Ectodermal cell (in vitro differentiated cells): ENCODE data around the gene COQ10A.

ENCODE experiments used
- H3K27ac ChIP-seq: 2 replicates; pipeline ENCODE4 v1.7.0; 2013; ENCODE audit warnings: mild to moderate bottlenecking, low read depth, low read length; ENCODE audit not compliant: insufficient read depth, poor library complexity, severe bottlenecking
- H3K27me3 ChIP-seq: 2 replicates; pipeline ENCODE4 v1.7.0; 2013; ENCODE audit warnings: mild to moderate bottlenecking, low read length; ENCODE audit not compliant: insufficient read depth, control insufficient read depth, poor library complexity, severe bottlenecking
- H3K36me3 ChIP-seq: one replicate; pipeline ENCODE4 v1.7.0; 2013; ENCODE audit warnings: low read length; ENCODE audit not compliant: control insufficient read depth, insufficient read depth
- H3K4me1 ChIP-seq: one replicate; pipeline ENCODE4 v1.7.0; 2013; ENCODE audit warnings: low read length; ENCODE audit not compliant: control insufficient read depth, insufficient read depth
- H3K4me3 ChIP-seq: 2 replicates; pipeline ENCODE4 v1.7.0; 2013; ENCODE audit warnings: low read depth, low read length, control low read depth; ENCODE audit not compliant: insufficient read depth
- H3K9me3 ChIP-seq: 2 replicates; pipeline ENCODE4 v1.7.0; 2013; ENCODE audit warnings: mild to moderate bottlenecking, low read length, moderate library complexity; ENCODE audit not compliant: control insufficient read depth
- WGBS, 2 experiments: methylation state at CpG; one replicate each; pipeline ENCODE4 v1.1.7; 2013; ENCODE audit warnings: missing lambda C conversion rate in 2 of 2; 5-methylcytosine and 5-hydroxymethylcytosine counted together

The COQ10A gene

DNA sequence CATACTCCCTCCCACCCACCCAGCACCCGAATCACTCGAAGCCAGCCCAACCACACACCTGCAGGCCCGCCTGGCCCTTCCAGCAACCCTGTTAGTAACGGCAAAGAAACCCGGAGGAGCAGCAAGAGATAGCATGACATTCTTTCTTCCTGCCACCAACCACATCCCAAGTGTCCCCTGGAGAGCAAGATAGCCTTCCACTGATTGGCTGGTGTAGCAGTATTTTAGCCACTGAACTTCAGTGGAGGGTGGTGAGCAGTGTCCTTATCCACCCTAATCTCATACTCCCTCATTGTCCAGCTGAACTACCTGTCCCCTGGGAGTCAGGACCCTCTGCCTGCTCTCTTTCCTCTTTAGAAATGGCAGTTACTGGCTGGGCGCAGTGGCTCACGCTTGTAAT lies 37.7 kb upstream of the COQ10A start:
- no peak overlapping the region for H3K27ac ChIP-seq
- H3K27me3 ChIP-seq, result no peaks in the 10 kb centered on the region
- WGBS, 2 experiments, result 94 to 96% methylated on average over 7 of the region's 7 CpGs
- H3K4me3 ChIP-seq, result no peak overlapping the region
- no peaks in the 10 kb centered on the region for H3K36me3 ChIP-seq
- H3K4me1 ChIP-seq, result no peaks in the 10 kb centered on the region
- no peaks in the 10 kb centered on the region for H3K9me3 ChIP-seq

DNA sequence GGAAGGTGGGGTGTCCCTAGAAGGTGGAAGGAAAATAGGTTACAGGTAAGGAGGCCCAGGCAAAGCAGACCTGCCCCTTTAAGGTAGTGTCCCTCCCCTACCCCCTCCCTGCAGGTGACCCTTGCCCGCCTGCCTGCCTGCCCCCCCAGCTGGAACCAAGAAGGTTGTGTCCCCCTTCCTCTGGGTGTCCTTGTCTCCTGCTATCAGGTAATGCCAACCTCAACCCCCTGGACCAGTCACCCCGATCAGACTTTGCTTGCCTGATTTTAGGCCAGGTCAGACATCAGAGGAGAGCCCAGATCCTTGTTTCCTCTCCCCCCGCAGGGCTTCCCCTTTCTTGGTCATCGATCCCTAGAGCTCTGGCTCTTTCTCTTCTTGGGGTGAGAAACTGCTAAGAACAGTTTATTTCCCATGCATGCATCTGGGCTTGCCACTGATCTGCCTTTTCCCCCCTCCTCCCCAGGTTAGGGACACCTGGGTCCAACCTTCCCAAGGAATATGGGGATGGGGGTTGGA lies 36.8 kb upstream of the COQ10A start, which contains the start of gene SLC39A5:
Gene SLC39A5, plus strand, starts transcription at position 136 of the 516 bp plus-strand sequence. CDS start 1,224 bp downstream, outside the sequence.
- H3K9me3 ChIP-seq, result no peaks in the 10 kb centered on the region
- no peaks in the 10 kb centered on the region for H3K4me1 ChIP-seq
- H3K4me3 ChIP-seq, result no peak within 1 kb of the TSS
- no peak within 1 kb of the TSS for H3K27ac ChIP-seq
- no peaks in the 10 kb centered on the region for H3K36me3 ChIP-seq
- H3K27me3 ChIP-seq, result no peaks in the 10 kb centered on the region
- 84 to 86% methylated on average over 4 of the region's 4 CpGs for WGBS, 2 experiments

DNA sequence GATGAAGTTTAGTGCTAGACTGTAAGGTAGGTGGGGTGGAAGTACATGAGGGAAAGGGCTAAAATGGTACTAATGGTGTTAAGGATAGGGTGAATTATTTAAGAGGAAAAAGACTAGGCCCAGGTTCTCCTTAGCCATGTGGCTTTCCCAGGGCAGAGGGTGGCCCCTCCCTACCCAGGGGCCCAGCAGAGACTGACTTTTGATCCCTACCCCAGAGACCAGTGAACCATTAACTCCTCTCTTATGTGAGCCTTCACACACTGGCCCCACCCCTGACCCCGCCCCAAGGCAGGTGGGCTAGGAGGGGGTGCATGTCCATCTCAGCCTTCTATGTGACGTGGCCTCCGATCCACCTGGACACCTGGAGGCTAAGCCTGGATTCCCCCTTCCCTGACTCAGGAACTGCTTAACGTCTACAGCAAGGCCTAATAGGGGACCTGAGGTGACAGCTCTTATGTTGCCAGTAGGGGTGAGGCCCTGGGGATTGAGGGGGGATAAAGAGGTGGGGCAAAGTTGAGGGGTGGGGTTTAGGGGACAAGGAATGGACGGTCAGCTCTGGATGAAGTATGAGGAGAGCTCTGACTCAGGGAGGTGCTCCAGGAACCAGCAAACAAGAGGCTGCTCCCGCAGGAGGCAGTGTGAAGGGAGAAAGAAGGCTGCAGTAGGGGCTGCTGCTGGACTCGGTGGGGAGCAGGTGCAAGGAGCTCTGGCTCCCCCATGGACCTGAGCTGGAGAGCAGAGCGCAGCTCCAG lies 36.1 kb upstream of the COQ10A start:
- H3K4me3 ChIP-seq, result no peak overlapping the region
- H3K4me1 ChIP-seq, result no peaks in the 10 kb centered on the region
- no peaks in the 10 kb centered on the region for H3K36me3 ChIP-seq
- no peaks in the 10 kb centered on the region for H3K9me3 ChIP-seq
- 71 to 76% methylated on average over 8 of the region's 8 CpGs for WGBS, 2 experiments
- H3K27me3 ChIP-seq, result no peaks in the 10 kb centered on the region
- H3K27ac ChIP-seq, result no peak overlapping the region

DNA sequence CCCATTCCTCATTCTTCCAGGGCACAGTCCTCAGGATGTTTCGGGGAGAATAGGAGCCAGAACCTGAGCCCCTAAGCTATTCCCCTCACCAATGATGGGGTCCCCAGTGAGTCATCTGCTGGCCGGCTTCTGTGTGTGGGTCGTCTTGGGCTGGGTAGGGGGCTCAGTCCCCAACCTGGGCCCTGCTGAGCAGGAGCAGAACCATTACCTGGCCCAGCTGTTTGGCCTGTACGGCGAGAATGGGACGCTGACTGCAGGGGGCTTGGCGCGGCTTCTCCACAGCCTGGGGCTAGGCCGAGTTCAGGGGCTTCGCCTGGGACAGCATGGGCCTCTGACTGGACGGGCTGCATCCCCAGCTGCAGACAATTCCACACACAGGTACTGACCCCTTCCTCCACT lies 35.6 kb upstream of the COQ10A start:
- no peak overlapping the region for H3K27ac ChIP-seq
- no peak overlapping the region for H3K4me3 ChIP-seq
- no peaks in the 10 kb centered on the region for H3K9me3 ChIP-seq
- no peaks in the 10 kb centered on the region for H3K4me1 ChIP-seq
- no peaks in the 10 kb centered on the region for H3K36me3 ChIP-seq
- WGBS, 2 experiments, result 92 to 93% methylated on average over 11 of the region's 11 CpGs
- no peaks in the 10 kb centered on the region for H3K27me3 ChIP-seq

DNA sequence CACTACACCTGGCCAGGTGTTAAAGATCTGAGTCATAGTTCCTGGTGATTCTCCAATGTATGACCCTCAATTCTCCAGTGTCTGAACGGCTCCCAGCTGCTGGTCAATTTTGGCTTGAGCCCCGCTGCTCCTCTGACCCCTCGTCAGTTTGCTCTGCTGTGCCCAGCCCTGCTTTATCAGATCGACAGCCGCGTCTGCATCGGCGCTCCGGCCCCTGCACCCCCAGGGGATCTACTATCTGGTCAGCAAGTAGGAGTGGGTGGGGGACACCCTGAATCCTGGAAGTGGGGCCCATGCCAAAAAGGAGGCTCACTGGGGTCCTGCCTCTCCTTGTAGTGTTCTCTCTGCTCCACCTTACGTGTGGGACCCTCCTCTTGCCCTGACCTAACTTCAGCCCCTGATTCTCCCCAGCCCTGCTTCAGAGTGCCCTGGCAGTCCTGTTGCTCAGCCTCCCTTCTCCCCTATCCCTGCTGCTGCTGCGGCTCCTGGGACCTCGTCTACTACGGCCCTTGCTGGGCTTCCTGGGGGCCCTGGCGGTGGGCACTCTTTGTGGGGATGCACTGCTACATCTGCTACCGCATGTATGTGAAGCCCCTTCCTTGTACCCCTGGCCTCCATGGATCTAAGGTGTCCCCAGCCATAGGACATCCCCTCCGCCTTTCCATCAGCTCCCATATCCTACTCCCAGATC lies 31.9 kb upstream of the COQ10A start:
- no peak overlapping the region for H3K4me3 ChIP-seq
- H3K9me3 ChIP-seq, result no peaks in the 10 kb centered on the region
- no peaks in the 10 kb centered on the region for H3K36me3 ChIP-seq
- H3K27ac ChIP-seq, result no peak overlapping the region
- H3K4me1 ChIP-seq, result no peaks in the 10 kb centered on the region
- H3K27me3 ChIP-seq, result no peaks in the 10 kb centered on the region
- WGBS, 2 experiments, result 91 to 92% methylated on average over 16 of the region's 16 CpGs

DNA sequence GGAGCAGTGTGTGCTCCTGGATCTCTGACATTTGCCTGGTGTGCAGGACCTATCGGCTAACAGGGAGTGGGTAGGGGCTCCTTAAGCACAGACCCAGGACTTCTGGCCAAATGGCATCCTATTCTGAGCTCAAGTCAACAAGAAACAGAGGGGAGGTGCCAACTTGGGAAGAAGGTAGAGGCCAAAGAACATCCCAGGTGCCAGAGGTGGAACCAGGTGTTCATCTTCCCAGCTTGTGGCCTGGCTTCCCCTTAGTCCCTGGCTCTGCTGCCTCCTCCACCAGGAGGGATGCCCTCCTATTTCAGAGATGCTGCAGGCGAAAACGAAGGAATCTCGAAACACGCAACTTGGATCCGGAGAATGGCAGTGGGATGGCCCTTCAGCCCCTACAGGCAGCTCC lies 30.7 kb upstream of the COQ10A start:
- Histone ChIP-seq H3K9me3 (no peaks in the 10 kb centered on the region), H3K27ac (no peak overlapping the region), H3K4me3 (no peak overlapping the region), H3K27me3 (no peaks in the 10 kb centered on the region), H3K36me3 (no peaks in the 10 kb centered on the region), H3K4me1 (no peaks in the 10 kb centered on the region)
- 96% methylated on average over 6 of the region's 6 CpGs for WGBS, 2 experiments

DNA sequence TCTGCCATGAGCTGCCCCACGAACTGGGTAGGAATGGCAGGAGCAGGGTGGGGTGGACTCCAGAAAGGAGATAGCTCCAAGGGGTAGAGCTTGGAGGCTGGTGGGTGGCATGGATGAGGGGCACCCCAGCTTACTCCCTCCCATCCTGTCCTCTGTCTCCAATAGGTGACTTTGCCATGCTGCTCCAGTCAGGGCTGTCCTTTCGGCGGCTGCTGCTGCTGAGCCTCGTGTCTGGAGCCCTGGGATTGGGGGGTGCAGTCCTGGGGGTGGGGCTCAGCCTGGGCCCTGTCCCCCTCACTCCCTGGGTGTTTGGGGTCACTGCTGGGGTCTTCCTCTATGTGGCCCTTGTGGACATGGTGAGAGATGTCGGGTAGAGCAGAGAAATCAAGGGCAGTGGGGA lies 29.8 kb upstream of the COQ10A start:
- no peaks in the 10 kb centered on the region for H3K4me1 ChIP-seq
- H3K27me3 ChIP-seq, result no peaks in the 10 kb centered on the region
- peaks cover 6% of the 10 kb centered on the region for H3K36me3 ChIP-seq
- WGBS, 2 experiments, result 94 to 97% methylated on average over 5 of the region's 5 CpGs
- H3K4me3 ChIP-seq, result no peak overlapping the region
- no peak overlapping the region for H3K27ac ChIP-seq
- no peaks in the 10 kb centered on the region for H3K9me3 ChIP-seq

DNA sequence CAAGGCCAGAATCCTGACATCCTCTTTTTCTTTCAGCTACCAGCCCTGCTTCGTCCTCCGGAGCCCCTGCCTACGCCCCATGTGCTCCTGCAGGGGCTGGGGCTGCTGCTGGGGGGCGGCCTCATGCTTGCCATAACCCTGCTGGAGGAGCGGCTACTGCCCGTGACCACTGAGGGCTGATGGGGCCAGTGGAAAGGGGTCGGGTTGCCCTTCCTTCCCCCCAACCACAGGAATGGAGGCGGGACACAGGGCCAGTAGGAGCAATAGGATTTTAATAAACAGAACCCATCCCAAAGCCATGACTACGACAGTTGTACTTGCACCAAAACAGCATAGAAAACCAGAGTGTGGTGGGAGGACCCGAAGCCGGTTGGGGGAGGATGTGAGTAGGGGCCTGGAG lies 29.2 kb upstream of the COQ10A start:
- peaks cover 12% of the 10 kb centered on the region for H3K36me3 ChIP-seq
- no peak overlapping the region for H3K27ac ChIP-seq
- H3K4me3 ChIP-seq, result no peak overlapping the region
- WGBS, 2 experiments, result 83 to 85% methylated on average over 11 of the region's 11 CpGs
- no peaks in the 10 kb centered on the region for H3K4me1 ChIP-seq
- no peaks in the 10 kb centered on the region for H3K27me3 ChIP-seq
- no peaks in the 10 kb centered on the region for H3K9me3 ChIP-seq

DNA sequence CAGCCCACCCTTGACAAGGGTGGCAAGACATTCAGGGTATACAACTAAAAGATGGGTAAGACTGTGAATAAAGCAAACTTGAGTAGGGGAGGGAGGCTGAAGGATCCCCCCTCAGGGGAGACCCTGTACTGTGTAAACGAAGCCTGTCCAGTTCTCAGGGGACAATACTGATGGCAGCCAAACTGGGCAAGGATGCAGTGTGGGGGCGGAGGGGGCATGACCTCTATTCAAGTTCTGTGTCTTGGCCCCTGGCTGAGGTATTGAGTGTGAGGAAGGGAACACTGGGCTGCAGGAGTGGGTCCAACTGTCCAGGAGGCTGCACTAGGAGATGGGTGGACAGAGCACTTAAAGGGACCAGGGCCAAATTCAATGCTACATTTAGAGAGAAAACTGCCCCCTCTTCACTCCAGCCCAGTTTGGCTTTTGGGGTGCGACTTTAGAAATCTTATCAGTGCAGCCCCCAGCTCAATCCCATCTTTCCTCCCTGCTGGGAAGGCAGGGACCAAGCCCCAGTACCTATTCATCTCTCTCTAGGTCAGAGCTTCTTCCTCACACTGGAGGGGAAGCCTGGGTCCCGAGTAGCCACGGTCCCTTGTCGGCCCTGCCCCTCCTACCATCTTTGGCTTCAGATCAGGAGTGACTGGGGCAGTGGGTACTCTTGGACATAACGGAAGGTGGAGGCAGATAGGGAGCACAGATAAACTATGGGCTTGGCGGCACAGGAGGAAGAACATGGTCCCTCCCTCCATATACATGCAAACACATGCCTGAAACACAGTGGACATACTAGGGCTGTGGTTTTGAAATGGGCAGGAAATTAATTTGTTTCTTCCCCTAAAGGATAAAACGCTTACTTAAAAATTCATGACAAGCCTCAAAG lies 25.1 kb upstream of the COQ10A start:
- H3K36me3 ChIP-seq, result peaks cover 47% of the 10 kb centered on the region
- H3K4me3 ChIP-seq, result no peak overlapping the region
- no peak overlapping the region for H3K27ac ChIP-seq
- H3K27me3 ChIP-seq, result no peaks in the 10 kb centered on the region
- H3K9me3 ChIP-seq, result no peaks in the 10 kb centered on the region
- no peaks in the 10 kb centered on the region for H3K4me1 ChIP-seq
- WGBS, 2 experiments, result 92 to 95% methylated on average over 8 to 9 of the region's 9 CpGs

DNA sequence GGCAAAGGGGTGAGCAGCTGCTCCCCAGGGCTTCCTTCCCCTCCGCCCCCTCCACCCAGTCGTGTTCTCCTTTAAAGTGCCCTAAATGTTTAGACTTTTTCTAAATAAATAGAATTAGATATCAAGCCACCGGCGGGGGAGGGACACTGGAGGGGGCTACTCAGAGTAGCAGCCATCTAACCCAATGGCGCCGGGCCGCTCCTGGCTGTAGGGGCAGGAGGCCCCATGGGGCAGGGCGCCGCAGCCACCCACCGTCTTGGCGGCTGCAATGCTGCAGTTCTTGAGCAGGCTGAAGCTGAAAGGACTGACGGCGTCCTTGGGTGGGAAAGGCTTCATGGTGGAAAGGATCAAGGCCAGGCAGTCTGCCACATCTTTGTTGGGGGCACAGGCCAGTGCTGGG lies 23.8 kb upstream of the COQ10A start:
- Histone ChIP-seq H3K36me3 (peaks cover 58% of the 10 kb centered on the region), H3K4me1 (no peaks in the 10 kb centered on the region), H3K27ac (no peak overlapping the region), H3K9me3 (no peaks in the 10 kb centered on the region), H3K4me3 (no peak overlapping the region), H3K27me3 (no peaks in the 10 kb centered on the region)
- WGBS, 2 experiments, result 97% methylated on average over 12 of the region's 13 CpGs
